HG03469 (cell line): ENCODE results near the gene ASB8.
"Not testable (repeated sequence)": the region's sequence is repeated elsewhere in the genome, so short reads cannot be mapped to it uniquely, and the experiment has no call there.

ENCODE experiments used
- ATAC-seq: cut with Tn5 transposase; IDR thresholded peaks from one replicate; pipeline ENCODE4 v1.9.1; 2021; ENCODE audit warnings: mild to moderate bottlenecking, moderate library complexity, moderate number of reproducible peaks; ENCODE audit not compliant: unreplicated experiment

Gene ASB8

DNA sequence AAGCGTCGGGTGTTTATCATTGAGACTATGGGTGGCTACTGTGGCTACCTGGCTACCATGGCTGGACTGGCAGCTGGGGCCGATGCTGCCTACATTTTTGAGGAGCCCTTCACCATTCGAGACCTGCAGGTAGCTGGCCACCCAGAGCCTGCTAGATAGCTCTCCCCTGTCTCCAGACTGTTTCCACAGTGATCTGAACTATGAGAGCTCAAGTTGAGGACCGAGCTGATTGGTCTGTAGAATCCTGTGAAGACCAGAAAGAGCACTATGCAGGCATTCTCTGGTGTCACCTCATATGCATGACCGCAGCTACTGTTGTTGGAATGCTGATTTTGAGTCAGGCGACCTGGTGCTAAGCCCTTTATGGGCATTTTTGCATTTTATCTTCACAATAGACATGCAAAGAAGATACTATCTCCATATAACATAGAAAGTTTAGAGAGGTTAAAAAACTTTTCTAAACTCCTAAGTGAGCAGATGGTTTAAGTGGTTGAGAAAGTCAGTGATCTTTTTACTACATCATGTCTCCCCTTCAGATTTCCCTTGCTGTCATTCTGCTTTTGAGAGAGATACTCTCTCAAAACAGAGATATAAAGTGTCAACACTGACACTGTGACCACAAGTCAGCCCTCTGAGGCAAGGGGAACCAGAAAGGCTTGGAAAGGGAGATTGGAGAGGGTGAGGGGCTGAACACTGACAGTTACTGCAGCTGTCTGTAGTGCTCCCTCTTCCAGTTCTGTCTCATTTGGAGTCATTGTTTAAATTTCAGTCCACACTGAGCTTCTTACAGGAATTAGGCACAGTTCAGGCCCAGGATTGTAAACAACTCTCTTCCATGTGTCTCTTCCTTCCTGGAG is 14.3 kb downstream of the ASB8 start:
- ATAC-seq: no peak

DNA sequence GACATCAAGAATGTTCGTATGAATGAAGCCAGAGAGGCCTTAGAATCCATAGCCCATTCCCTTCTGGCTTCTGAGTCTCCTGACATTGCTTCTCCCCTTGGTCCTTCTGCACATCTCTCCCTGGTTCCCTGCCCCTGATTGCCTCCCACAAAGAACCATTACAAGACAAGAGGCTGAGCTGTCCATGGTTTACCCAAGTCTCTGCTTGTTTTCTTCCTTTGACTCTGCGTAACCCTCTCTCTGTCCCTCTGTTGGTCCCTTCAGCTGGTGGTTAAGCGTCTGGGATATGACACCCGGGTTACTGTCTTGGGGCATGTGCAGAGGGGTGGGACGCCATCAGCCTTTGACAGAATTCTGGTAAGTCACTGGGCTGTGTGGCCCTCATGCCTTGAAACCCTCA is 22.3 kb downstream of the ASB8 start:
- no peak for ATAC-seq

DNA sequence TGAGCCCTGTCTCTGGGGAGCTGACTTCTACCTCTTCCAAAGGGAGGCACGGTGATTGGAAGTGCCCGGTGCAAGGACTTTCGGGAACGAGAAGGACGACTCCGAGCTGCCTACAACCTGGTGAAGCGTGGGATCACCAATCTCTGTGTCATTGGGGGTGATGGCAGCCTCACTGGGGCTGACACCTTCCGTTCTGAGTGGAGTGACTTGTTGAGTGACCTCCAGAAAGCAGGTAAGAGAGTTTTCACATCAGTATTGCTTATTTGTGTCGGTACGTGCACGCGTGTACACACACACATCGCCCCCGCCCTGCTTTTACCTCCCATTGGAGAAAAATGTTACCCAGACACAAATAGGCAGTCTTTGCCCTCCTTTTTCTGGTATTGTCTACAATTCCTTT is 24.5 kb downstream of the ASB8 start:
- no peak for ATAC-seq

DNA sequence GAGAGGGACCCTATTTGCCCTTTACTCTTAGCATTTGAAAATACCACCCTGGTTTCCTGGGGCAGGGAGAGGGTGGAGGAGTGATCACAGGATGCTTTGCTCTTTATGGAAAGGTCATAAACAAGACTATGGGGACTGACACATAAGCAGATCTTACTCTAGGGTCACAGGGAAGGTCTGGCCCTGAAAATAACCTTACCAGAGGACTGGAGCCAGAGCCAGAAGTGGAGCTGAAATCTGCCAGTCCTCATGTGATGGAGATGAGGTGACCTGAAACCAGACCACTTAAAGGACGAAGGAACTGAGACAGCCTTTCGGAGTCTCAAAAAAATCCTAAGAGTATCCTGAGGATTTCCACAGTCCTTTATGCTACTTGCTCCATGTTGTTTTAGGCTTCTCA is 25.8 kb downstream of the ASB8 start:
- no peak for ATAC-seq

DNA sequence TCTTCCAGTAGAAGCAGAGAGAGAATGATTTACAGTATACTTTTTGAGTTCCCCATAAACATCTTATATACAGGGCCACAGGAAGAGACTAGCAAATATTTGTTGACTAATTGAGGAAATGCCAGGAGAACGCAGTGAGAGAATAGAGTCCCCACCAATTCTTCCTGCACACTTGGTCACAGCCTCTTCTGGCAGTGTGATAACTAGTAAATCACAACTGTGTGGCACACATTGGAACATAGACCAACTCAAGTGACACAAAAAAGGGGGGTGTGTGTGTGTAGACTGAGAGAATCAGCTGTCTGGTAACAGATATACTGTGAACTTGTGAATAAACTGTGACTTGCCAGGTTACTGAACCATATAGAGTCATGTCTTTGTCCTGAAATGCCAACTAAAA is 27.9 kb downstream of the ASB8 start:
- no peak for ATAC-seq

DNA sequence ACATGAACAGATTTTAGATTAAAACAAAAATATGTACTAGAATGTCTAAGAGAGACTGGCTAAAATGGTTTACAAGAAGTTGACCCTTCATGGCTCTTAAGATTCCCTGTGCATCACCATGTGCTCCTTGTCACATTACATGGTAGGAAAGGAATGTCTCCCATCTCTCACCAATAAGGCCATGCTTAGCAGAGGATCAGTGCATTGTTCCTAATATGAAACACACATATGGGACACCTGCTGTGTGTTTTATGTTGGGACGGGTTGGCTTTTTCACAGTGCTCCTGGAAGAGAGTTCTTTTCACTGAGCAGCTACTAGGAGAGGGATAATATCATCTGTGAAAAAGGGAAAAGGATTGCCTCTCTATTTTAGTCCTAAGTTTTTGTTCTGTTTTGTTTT is 28.5 kb downstream of the ASB8 start:
- no peak for ATAC-seq

DNA sequence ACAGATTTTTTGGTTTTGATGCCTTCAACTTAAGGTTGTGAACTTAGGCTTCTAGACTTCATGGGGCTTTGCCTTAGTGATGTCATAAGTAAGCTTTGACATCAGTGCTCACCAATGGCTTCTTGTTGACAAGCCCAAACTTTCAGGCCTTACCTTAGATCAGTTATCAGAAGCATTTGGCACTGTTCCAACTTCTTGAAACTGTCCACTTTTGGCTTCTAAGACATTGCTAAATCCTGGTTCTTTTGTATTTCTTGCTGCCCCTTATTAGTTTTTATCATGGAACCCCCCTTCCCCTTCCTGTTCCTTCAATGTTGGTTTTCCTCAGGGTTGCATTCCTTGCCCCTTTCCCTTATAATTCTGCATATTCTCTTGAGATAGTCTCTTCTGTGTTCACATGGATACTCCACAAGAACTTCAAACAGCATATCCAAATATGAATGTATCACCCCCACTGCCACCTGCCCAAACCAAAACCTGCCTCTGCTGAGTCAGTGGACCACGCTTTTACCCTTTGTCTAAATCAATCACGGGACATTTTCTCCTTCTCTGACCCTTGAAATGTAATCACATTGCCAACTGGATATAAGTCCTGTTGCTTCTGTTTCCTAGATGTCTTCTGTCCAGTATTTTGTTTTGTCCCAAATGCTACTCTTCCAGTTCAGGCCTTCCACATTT is 30.2 kb downstream of the ASB8 start:
- no peak for ATAC-seq

DNA sequence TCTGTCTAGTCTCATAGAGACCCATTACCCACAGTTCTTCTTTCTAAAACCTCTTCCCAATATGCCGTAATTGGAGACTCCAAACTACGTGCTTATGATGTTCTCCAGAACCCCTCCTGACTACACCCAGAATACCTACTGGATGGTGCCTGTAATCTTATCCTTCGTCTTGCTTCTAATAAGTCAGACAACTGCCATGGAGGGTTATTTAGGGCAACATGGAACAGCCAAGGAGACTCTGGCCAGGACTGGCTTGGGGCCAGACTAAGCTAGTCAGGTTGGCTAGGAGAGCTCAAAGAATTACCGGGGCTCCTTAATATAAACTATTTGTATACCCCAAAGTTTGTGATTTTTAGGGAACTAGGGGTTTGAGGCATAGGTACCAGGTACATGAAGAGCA is 31.3 kb downstream of the ASB8 start:
- no peak for ATAC-seq

DNA sequence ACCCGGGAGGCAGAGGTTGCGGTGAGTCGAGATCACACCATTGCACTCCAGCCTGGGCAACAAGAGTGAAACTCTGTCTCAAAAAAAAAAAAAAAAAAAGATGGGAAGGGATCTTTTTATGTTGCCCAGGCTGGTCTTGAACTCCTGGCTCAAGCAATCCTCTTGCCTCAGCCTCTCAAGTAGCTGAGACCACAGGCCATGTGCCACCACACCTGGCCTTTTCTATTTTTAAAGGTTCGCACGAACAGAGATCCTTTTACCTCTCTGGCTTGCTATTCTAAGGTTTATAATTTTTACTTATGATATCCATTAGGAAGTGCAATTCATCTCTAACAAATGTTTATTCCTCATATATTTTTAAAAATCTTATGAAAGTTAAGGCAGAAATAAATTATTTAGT is 31.8 kb downstream of the ASB8 start:
- ATAC-seq: not testable (repeated sequence)

DNA sequence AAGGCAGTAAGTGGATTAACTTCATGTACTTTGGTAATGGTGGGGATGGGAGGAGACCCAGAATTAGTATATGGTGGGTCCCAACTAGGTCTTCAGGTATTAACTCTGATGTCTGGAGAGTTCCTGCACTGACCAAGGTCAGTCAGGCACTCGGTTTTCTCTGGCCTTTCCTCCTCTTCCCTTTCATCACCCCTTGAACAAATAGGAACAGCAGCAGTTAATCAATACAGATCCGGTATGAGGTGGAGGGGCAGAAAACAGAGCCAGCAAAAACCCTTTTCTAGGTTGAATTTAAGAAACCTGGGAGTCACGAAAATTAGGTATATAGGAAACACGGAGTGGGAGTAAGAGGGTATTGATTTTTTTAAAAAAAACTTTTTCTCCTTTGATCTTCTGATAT is 34.1 kb downstream of the ASB8 start:
- no peak for ATAC-seq

DNA sequence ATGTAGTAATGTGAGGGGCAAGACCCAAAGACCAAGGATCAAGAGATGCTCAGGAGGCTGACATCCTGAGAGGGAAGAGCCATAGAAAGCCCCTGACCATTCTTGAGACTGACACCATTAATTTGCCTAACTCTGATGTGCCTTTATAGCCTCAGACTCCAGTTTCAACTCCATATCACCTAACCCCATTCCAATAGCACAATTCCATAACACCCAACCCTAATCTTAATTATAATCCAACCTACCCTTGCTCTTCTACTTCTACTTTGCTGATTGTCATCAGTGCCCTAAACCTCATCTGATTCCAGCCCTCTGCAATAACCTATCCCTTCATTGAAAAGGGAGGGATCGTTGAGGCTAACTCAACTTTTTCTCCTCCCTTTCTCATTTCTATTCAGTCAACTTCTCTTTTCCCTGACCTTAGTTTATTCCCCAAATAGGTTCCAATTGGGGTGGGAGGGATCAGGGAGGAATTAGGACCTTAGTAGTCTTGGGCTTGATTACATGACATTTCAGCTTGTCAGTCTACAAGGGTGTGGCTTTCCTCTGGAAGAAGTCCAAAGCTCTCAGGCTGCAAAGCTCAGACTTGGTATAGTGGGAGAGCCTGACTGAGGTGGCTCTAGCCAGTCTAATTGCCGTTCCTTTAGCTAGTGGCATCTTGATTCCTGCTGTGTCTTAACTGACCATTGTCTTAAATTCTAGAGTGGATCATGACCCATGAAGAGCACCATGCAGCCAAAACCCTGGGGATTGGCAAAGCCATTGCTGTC is 35.1 kb downstream of the ASB8 start:
- no peak for ATAC-seq

DNA sequence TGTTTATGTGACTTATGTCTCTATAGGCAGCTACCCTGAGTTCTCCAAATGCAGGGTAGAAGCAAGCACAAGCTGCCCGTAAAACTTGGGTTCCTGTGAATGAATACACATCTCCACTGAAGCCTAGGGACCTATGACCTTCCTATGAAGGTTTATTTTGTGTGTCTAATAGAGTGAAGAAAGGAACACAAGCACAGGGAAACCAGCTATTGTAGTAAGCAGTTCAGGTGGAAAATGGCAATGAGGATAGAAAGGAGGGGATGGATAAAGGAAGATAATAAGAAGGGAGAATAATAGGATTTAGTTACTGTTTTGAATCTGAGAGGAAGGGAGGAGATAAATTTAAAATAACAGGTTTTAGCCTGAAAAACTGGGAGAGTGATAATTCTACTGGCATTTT is 35.8 kb downstream of the ASB8 start:
- ATAC-seq: no peak

DNA sequence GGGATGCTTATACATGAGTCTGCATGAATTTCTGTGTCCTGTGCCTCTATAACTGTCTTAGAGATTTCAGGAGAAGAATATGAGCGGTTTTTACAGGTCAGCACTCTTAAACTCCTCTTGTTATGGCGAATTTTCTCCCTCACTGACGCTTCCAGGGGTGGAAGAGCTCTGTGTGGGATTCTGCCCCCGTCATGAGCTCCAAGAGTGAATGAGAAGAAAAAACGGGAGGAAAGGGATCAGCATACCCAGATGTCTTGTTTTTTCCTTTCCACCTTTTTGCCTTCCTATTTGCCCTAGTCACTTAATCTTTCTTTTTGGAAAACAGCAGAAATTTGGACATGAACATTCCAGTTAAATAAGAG is 37.5 kb downstream of the ASB8 start:
- no peak for ATAC-seq

DNA sequence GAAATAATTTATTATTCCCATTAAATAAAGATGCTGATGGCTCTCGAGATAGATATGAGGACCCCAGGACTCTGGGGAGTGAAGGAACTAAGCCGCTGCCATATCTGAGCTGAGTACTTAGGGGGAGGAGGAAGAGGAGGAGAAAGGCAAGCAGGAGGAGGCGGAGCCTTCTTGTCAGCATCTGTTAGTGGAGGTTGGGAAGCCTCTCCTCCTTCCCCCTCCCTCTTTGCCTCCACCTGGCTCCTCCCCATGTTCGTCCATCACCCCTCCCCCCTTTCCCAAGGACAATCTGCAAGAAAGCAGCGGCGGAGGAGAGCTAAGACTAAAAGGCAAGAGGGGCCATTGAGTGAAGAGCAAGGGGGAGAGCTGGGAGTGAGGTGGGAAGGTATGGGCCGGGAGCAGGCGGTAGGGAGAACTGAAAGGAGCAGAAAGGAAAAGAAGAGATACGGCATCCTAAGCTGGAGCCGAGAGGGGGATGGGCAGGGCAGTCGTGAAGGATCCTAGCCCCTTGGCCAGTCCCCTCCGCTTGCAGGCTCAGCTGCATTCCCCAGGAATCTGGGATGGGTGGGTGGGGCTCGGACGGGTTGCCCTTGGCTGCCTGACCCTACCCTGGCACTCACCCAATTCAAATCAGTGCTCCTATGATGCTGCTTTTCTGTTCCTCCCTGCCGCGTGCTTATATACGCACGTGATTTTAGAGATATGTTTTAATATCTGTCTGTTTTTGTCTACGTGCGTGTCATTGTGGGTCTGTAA is 38.1 kb downstream of the ASB8 start, which contains the start of gene PFKM:
TSS of gene PFKM (plus strand) at position 287 of the 756 bp plus-strand sequence. CDS start 3,411 bp downstream, outside the sequence.
- peak; percentile 98 for ATAC-seq

DNA sequence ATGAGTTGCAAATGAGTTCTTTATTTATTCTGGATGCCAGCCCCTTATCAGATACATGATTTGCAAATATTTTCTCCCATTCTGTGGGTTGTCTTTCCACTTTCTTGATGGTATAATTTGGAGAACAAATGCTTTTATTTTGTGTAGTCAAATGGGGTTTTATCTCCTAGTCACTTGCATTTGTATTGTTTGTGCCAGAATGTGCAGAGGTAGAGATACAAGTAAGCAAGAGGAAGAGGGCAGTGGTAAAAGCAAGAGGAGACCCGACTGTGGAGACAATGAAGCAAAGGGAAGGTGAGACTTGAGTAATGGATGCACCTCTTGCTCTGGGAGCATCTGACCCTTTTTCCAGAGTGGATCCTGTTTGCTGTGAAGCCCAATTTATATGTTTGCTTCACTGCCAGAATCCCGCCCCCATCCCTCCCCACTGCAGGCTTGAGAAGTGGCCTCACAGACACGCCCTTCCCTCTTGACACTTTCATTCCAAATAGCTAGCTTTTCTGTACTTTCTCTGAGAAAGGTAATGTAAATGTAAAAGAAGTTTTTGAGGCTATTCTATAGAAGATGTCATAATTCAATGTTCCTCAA is 38.9 kb downstream of the ASB8 start:
- no peak for ATAC-seq

DNA sequence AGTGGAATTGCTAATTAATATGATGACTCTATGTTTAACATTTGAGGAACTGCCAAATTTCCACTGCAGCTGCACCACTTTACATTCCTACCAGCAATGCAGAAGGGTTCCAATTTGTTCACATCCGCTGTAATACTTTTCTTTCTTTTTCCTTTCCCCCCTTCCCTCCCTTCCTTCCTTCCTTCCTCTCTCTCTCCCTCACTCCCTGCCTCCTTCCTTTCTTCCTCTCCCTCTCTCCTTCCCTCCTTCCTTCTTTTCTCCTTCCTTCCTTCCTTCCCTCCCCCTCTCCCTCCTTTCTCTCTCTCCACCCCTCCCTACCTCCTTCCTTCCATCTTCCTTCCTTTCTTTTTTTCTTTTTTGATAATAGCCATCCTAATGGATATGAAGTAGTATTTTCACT is 41.4 kb downstream of the ASB8 start:
- no peak for ATAC-seq

DNA sequence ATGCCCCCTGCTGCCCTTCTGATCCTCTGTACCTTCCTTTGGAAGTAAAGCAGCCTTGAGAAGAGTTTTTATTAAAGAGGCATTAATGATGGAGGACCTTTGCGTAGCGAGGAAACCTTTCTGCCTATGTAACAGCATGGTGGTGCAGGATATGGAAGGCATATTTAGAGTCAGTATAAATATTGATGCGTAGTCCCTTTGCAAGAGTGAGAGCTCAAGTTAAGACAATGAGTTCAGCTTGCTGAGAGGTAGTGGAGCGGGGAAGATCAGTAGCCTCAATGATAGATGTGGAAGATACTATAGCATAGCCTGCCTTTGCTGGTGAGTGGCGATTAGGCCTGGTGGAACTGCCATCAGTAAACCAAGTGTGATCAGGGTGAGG is 46.0 kb downstream of the ASB8 start:
- not testable (repeated sequence) for ATAC-seq

DNA sequence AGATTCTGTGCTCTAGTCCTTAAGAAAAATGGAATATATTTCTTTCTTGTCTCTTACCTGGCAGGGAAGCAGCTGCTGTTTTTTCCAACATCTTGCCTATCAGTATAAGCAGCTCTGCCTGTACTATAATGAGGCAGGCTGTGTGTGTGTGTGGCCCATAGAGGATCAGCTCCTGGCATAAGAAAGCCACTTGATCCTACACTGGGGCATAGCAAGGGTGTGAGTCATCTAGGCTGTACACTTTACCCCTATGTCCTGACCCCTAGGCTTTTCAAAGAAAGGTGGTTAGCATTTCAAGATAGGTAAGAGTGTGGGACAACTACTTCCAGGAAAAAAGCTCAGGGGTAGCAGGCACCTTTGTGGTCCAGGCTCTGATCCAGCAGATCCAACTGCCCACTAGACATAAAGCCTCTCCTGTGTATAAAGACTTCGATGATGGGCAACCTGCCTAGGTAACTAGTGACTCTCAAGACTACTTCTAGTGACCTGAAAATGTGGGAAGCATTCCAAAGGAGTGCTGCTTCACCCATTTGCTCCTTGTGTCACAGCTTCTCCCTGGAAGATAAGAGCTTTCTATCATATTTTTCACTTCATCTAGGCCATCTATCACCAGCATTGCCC is 46.5 kb downstream of the ASB8 start:
- ATAC-seq: no peak

DNA sequence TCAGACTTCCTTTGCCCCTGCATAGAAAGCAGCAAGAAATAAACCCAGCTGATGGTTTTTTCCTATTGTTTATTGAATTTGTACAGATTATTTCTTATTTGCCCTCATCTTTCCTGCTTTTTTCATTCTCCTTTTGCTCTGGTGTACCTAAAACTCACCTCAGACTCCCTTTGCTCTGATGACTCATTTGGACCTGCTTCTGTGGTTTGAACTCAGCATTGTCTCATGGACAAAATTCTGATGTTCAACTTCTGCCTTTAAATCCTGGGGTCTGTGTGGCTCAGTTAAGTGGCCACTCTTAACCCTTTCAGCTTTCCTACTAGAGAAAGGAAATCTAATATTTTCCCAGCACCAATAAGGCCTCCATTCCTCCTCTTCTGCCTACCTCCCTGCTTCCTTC is 47.9 kb downstream of the ASB8 start:
- ATAC-seq: no peak
